GM12878 (cell line): ENCODE results near the gene DHX40. TPM values are rescaled to one million over a fixed set of nuclear protein-coding genes. Genes with fewer than 3 reads are reported as not detected.

Experiments used
- ATAC-seq: fragments of 200-7000 bp; cut with Tn5 transposase; 3 replicates; pipeline ENCODE4 v1.9.1; 2020; ENCODE audit warnings: mild to moderate bottlenecking, moderate library complexity
- BruUV-seq: library from RNA; stranded (reverse); fragments of 400-500 nt; replicated peaks from 2 replicates; lab custom pipeline; 2021; lab: Mats Ljungman, UMichigan
- CTCF ChIA-PET: fragments of 300-600 bp; sonication (Branson Sonifier 250); formaldehyde crosslinking; extraction: SDS; loops from one replicate; lab custom pipeline; 2021; ENCODE audit warnings: inconsistent platforms; lab: Yijun Ruan, JAX
- POLR2A ChIA-PET: fragments of 350-600 bp; formaldehyde crosslinking; extraction: SDS; loops from one replicate; lab custom pipeline; 2021; ENCODE audit warnings: inconsistent platforms; lab: Charles Lee
- RAD21 ChIA-PET: fragments of 300-600 bp; sonication (Branson Sonifier 250); formaldehyde crosslinking; loops from one replicate; lab custom pipeline; 2023; ENCODE audit warnings: antibody characterized with exemption; ENCODE audit not compliant: unreplicated experiment; lab: Charles Lee
- SMC1A ChIA-PET: fragments of 300-600 bp; sonication (Branson Sonifier 250); formaldehyde crosslinking; loops from one replicate; lab custom pipeline; 2023; ENCODE audit not compliant: unreplicated experiment, uncharacterized antibody; lab: Charles Lee
- DNase-seq: peaks from one replicate; pipeline ENCODE4 v3.0.0-alpha.2; 2011; ENCODE audit warnings: low read depth, low spot score
- FAIRE-seq: peaks from 3 replicates; lab custom pipeline; 2011; peaks lifted over from hg19 to GRCh38; lab: Jason Lieb, UNC
- H2AFZ ChIP-seq: 2 replicates; pipeline ENCODE4 v1.6.0; 2011; ENCODE audit warnings: low read depth, low read length, control low read depth; ENCODE audit not compliant: control insufficient read depth
- H3K27ac ChIP-seq: 2 replicates; pipeline ENCODE4 v1.5.1; 2011; ENCODE audit warnings: control low read depth; ENCODE audit not compliant: control insufficient read depth, insufficient read depth
- H3K27me3 ChIP-seq, 2 experiments: replicated peaks in 1 of 2; 2 replicates each; pipeline versions ENCODE4 v1.6.0 to v1.6.1; 2011; ENCODE audit warnings: low read length in 1 of 2; ENCODE audit not compliant: control insufficient read depth in 2 of 2, insufficient read depth in 2 of 2
- H3K36me3 ChIP-seq, 2 experiments: 2 replicates each; pipeline ENCODE4 v1.5.1; 2011; ENCODE audit warnings: low read length in 1 of 2; ENCODE audit not compliant: control insufficient read depth in 2 of 2, insufficient read depth in 2 of 2
- H3K4me1 ChIP-seq: 2 replicates; pipeline ENCODE4 v1.6.1; 2011; ENCODE audit warnings: mild to moderate bottlenecking, low read length, moderate library complexity, mixed read lengths; ENCODE audit not compliant: control insufficient read depth, insufficient read depth
- H3K4me2 ChIP-seq: 2 replicates; pipeline ENCODE4 v1.6.0; 2011; ENCODE audit warnings: control low read depth; ENCODE audit not compliant: control insufficient read depth, insufficient read depth
- H3K4me3 ChIP-seq: fragments of 200-600 bp; sonication (generic); 2 replicates; pipeline ENCODE4 v1.5.1; 2016
- H3K79me2 ChIP-seq: 2 replicates; pipeline ENCODE4 v1.6.0; 2011; ENCODE audit warnings: low read length; ENCODE audit not compliant: control insufficient read depth, insufficient read depth
- H3K9ac ChIP-seq: 2 replicates; pipeline ENCODE4 v1.8.0; 2011; ENCODE audit warnings: low read length, control low read depth, mixed read lengths; ENCODE audit not compliant: control insufficient read depth, insufficient read depth
- H3K9me3 ChIP-seq: replicated peaks from 3 replicates; pipeline ENCODE4 v1.5.1; 2011; ENCODE audit warnings: mild to moderate bottlenecking, low read length; ENCODE audit not compliant: control insufficient read depth, insufficient read depth
- H4K20me1 ChIP-seq: 2 replicates; pipeline ENCODE4 v1.6.0; 2011; ENCODE audit not compliant: control insufficient read depth, insufficient read depth
- FOXK2 ChIP-seq: fragments of 450-650 bp; IDR thresholded peaks from 2 replicates; pipeline ENCODE4 v1.6.1; 2017; ENCODE audit warnings: mild to moderate bottlenecking, moderate library complexity
- HDAC2 ChIP-seq: fragments of 200-600 bp; sonication (generic); IDR thresholded peaks from 2 replicates; pipeline ENCODE4 v1.6.1; 2017
- IRF3 ChIP-seq: fragments of 450-650 bp; IDR thresholded peaks from 2 replicates; pipeline ENCODE4 v1.6.1; 2014; ENCODE audit warnings: mild to moderate bottlenecking
- KAT2A ChIP-seq: conservative IDR thresholded peaks from 2 replicates; pipeline ENCODE4 v1.6.1; 2011; ENCODE audit warnings: low read depth, low read length; ENCODE audit not compliant: control insufficient read depth
- MXI1 ChIP-seq: fragments of 150-350 bp; IDR thresholded peaks from 2 replicates; pipeline ENCODE4 v1.6.1; 2011; ENCODE audit warnings: low read depth, mild to moderate bottlenecking, inconsistent platforms, low read length, improper control_type of control experiment
- MYB ChIP-seq: fragments of 150-350 bp; IDR thresholded peaks from 2 replicates; pipeline ENCODE4 v1.6.1; 2014; ENCODE audit warnings: mild to moderate bottlenecking, low read depth, low read length, borderline replicate concordance
- NFXL1 ChIP-seq: fragments of 450-650 bp; IDR thresholded peaks from 2 replicates; pipeline ENCODE4 v1.6.1; 2017; ENCODE audit warnings: antibody characterized with exemption, mild to moderate bottlenecking, borderline replicate concordance
- NFYA ChIP-seq: IDR thresholded peaks from 2 replicates; pipeline ENCODE4 v1.6.1; 2011; ENCODE audit warnings: low read depth, mild to moderate bottlenecking, low read length, improper control_type of control experiment, borderline replicate concordance
- NR2C2 ChIP-seq: IDR thresholded peaks from 2 replicates; pipeline ENCODE4 v1.6.1; 2011; ENCODE audit warnings: borderline replicate concordance, low read depth; ENCODE audit not compliant: control insufficient read depth, insufficient read length
- NRF1 ChIP-seq: conservative IDR thresholded peaks from 2 replicates; pipeline ENCODE4 v1.6.1; 2011; ENCODE audit warnings: mild to moderate bottlenecking, low read depth, low read length, improper control_type of control experiment
- RAD51 ChIP-seq: fragments of 450-650 bp; IDR thresholded peaks from 2 replicates; pipeline ENCODE4 v1.6.1; 2016; ENCODE audit warnings: moderate library complexity, mild to moderate bottlenecking, inconsistent platforms
- RELB ChIP-seq: fragments of 450-650 bp; IDR thresholded peaks from 2 replicates; pipeline ENCODE4 v1.6.1; 2017; ENCODE audit warnings: low read depth, mild to moderate bottlenecking, moderate library complexity
- SMAD1 ChIP-seq: fragments of 450-650 bp; IDR thresholded peaks from 2 replicates; pipeline ENCODE4 v1.6.1; 2018; ENCODE audit warnings: mild to moderate bottlenecking, low read depth; ENCODE audit not compliant: partially characterized antibody
- WRNIP1 ChIP-seq: IDR thresholded peaks from 2 replicates; pipeline ENCODE4 v1.6.1; 2011; ENCODE audit warnings: low read depth, low read length, improper control_type of control experiment, borderline replicate concordance
- YBX1 ChIP-seq: fragments of 450-650 bp; IDR thresholded peaks from 2 replicates; pipeline ENCODE4 v1.6.1; 2016; ENCODE audit warnings: antibody characterized with exemption
- ZBTB33 ChIP-seq: fragments of 450-650 bp; IDR thresholded peaks from 2 replicates; pipeline ENCODE4 v1.6.1; 2017; ENCODE audit warnings: mild to moderate bottlenecking
- ZNF24 ChIP-seq: fragments of 450-650 bp; IDR thresholded peaks from 2 replicates; pipeline ENCODE4 v1.6.1; 2017; ENCODE audit warnings: antibody characterized with exemption, mild to moderate bottlenecking
- WGBS: methylation state at CpG from one replicate; pipeline ENCODE4 v1.1.6; 2016; ENCODE audit warnings: low lambda C conversion rate; ENCODE audit not compliant: insufficient replicate concordance, insufficient coverage; ENCODE audit errors: missing lambda C conversion rate; 5-methylcytosine and 5-hydroxymethylcytosine counted together
- in situ Hi-C: fragments of 300-500 bp; cut with MboI; formaldehyde crosslinking; loops from 9 replicates; pipeline ENCODE4 v1.14.3; 2018; ENCODE audit warnings: mixed read lengths
- intact Hi-C: fragments of 100-400 bp; cut with micrococcal nuclease; formaldehyde crosslinking; loops from one replicate; pipeline ENCODE4 v1.14.2; 2022; ENCODE audit not compliant: unreplicated experiment
- polyA plus RNA-seq, 11 experiments: library from polyadenylated mRNA; depleted of rRNA in 4 of 11; unstranded in 6 of 11; stranded (reverse) in 5 of 11; fragments of >200 nt; fragmentation: Nextera tagmentation in 4 of 11; fragmentation: Illumina TruSeq in 1 of 11; extraction: Ambion mirVana in 4 of 11; extraction: Trizol in 1 of 11; gene quantifications; 1 replicate in 1 of 11; 2 replicates in 10 of 11; pipeline versions ENCODE4 v1.2.1 to v1.2.3, GENCODE V29; 2011 to 2016; ENCODE audit warnings: inconsistent platforms in 2 of 11, missing spikeins in 2 of 11, low read depth in 1 of 11
- total RNA-seq, 4 experiments: library from RNA; depleted of rRNA in 3 of 4; stranded (reverse); fragments of >200 nt in 3 of 4; fragmentation: Illumina TruSeq in 1 of 4; extraction: Trizol in 1 of 4; gene quantifications; 2 replicates each; pipeline versions ENCODE4 v1.2.1 to v1.2.3, GENCODE V29; 2013 to 2021

DHX40 gene
- total and polyA plus RNA-seq, 10 of the 15 experiments (the other 5 are each of a cell fraction or from before 2014, with no cell fraction given), result 4.8 to 29.2 (median 12.0) TPM

- CTCF ChIA-PET, result interaction anchor here (0.8 kb wide), 1 partner anchor 13 kb away, joined by 3 read pairs; no protein-coding TSS in a partner anchor
- no peak overlapping the region for H2AFZ ChIP-seq
- ATAC-seq (no peak), FAIRE-seq (no peak), DNase-seq (no peak)
- intact Hi-C loops (no loop called here), in situ Hi-C loops (no loop called here)
- no peaks in the 10 kb centered on the region for H3K9me3 ChIP-seq
- H3K4me2 ChIP-seq, result no peak overlapping the region
- POLR2A ChIA-PET, result interaction anchor here (0.7 to 0.9 kb wide), 2 partner anchors 11 to 1244 kb away, joined by 3 to 5 read pairs; no protein-coding TSS in a partner anchor
- 93% methylated on average over 3 of the region's 3 CpGs for WGBS
- RAD21 ChIA-PET, result no interaction called here
- peaks cover 92% of the 10 kb centered on the region for H3K79me2 ChIP-seq
- H3K27me3 ChIP-seq, result no peaks in the 10 kb centered on the region
- H3K4me3 ChIP-seq, result no peak overlapping the region
- no peak overlapping the region for H3K27ac ChIP-seq
- no peak overlapping the region for H3K9ac ChIP-seq
- peaks cover 0 to 17% of the 10 kb centered on the region in 2 experiments; a peak in 2 of 4 replicates for H3K36me3 ChIP-seq
- no TSS peak for BruUV-seq
- SMC1A ChIA-PET, result no interaction called here
- peaks cover 16% of the 10 kb centered on the region for H4K20me1 ChIP-seq
- H3K4me1 ChIP-seq, result peaks cover 27% of the 10 kb centered on the region
- no peak for TF ChIP-seq NFYA
- no peak for TF ChIP-seq ZBTB33
- no peak for TF ChIP-seq WRNIP1
- no peak for TF ChIP-seq HDAC2
- no peak for TF ChIP-seq KAT2A
- TF ChIP-seq NR2C2, result no peak
- no peak for TF ChIP-seq IRF3
- TF ChIP-seq RAD51, result no peak
- TF ChIP-seq NFXL1, result no peak
- TF ChIP-seq NRF1, result no peak
- no peak for TF ChIP-seq FOXK2
- TF ChIP-seq MYB, result no peak
- TF ChIP-seq SMAD1, result no peak
- TF ChIP-seq YBX1, result no peak
- TF ChIP-seq MXI1, result no peak
- TF ChIP-seq RELB, result no peak
- TF ChIP-seq ZNF24, result no peak
Measured at GRCh38 chr17:59629174-59629573, 63.8 kb downstream of the DHX40 start.
